GM18517 (cell line): ENCODE data around the gene GRHPR.

Experiments used
- ATAC-seq: cut with Tn5 transposase; IDR thresholded peaks from one replicate; pipeline ENCODE4 v1.9.1; 2021; ENCODE audit warnings: mild to moderate bottlenecking, moderate library complexity; ENCODE audit not compliant: unreplicated experiment

Gene GRHPR

GRCh38 chr9:37398464-37399025, 24.0 kb upstream of the GRHPR start:
- ATAC-seq: no peak

- no peak for ATAC-seq
Observed at GRCh38 chr9:37399336-37399735, 23.2 kb upstream of the GRHPR start.

GRCh38 chr9:37404590-37404989, 17.9 kb upstream of the GRHPR start:
- no peak for ATAC-seq

- no peak for ATAC-seq
Observed at GRCh38 chr9:37405350-37405749, 17.1 kb upstream of the GRHPR start.

- no peak for ATAC-seq
Observed at GRCh38 chr9:37405764-37406380, 16.6 kb upstream of the GRHPR start.

- ATAC-seq: no peak
Observed at GRCh38 chr9:37406603-37407401, 15.7 kb upstream of the GRHPR start.

GRCh38 chr9:37407468-37407867, 15.0 kb upstream of the GRHPR start:
- no peak for ATAC-seq

GRCh38 chr9:37408933-37409710, 13.4 kb upstream of the GRHPR start:
- peak; percentile 93 for ATAC-seq

- ATAC-seq: no peak
Observed at GRCh38 chr9:37410354-37410861, 12.1 kb upstream of the GRHPR start.

- no peak for ATAC-seq
Observed at GRCh38 chr9:37410969-37411785, 11.3 kb upstream of the GRHPR start.

- no peak for ATAC-seq
Observed at GRCh38 chr9:37412431-37413151, 9.9 kb upstream of the GRHPR start.

GRCh38 chr9:37413311-37413710, 9.2 kb upstream of the GRHPR start:
- no peak for ATAC-seq

- no peak for ATAC-seq
Observed at GRCh38 chr9:37414503-37414943, 8.0 kb upstream of the GRHPR start.

GRCh38 chr9:37415011-37415719, 7.3 kb upstream of the GRHPR start:
- ATAC-seq: no peak

- no peak for ATAC-seq
Observed at GRCh38 chr9:37417252-37417803, 5.2 kb upstream of the GRHPR start.

GRCh38 chr9:37417857-37418618, 4.5 kb upstream of the GRHPR start:
- ATAC-seq: no peak

- no peak for ATAC-seq
Observed at GRCh38 chr9:37419204-37419603, 3.3 kb upstream of the GRHPR start.
